K562 (cell line): ENCODE results near the gene CWF19L1. TPM values are rescaled to one million over a fixed set of nuclear protein-coding genes. Genes with fewer than 3 reads are reported as not detected.

Experiments
- ATAC-seq: fragments of 200-7000 bp; cut with Tn5 transposase; 3 replicates; pipeline ENCODE4 v1.9.1; 2020; ENCODE audit warnings: moderate library complexity
- BruUV-seq: library from RNA; stranded (reverse); fragments of 400-500 nt; replicated peaks from 2 replicates; lab custom pipeline; 2021; lab: Mats Ljungman, UMichigan
- CTCF ChIA-PET: fragments of 300-600 bp; formaldehyde crosslinking; extraction: SDS; loops from one replicate; lab custom pipeline; 2021; ENCODE audit warnings: low intra/inter-chr PET ratio; lab: Yijun Ruan, JAX
- POLR2A ChIA-PET: fragments of 300-600, 350-650 bp; sonication (Branson Sonifier 250); formaldehyde crosslinking; extraction: SDS; loops from one replicate; lab custom pipeline; 2021; ENCODE audit warnings: antibody characterized with exemption, inconsistent platforms; lab: Yijun Ruan, JAX
- DNase-seq, 4 experiments: peaks; one replicate each; pipeline versions ENCODE4 v3.0.0 to v3.0.0-alpha.2; 2011 to 2018; ENCODE audit warnings: low spot score in 3 of 4, mixed read lengths in 3 of 4; ENCODE audit errors: extremely low read depth in 1 of 4
- FAIRE-seq: peaks from 2 replicates; lab custom pipeline; 2011; peaks lifted over from hg19 to GRCh38; lab: Jason Lieb, UNC
- H2AFZ ChIP-seq: 2 replicates; pipeline ENCODE4 v1.6.0; 2011; ENCODE audit warnings: low read depth, low read length, control low read depth, inconsistent platforms
- H3K27ac ChIP-seq: fragments of 200-600 bp; 3 replicates; pipeline ENCODE4 v1.8.0; 2011; ENCODE audit warnings: low read depth, mild to moderate bottlenecking, control low read depth, inconsistent platforms, low read length, moderate library complexity, mixed read lengths; ENCODE audit errors: extremely low read depth
- H3K27me3 ChIP-seq, 2 experiments: fragments of 300-600 bp in 1 of 2; 2 replicates in 1 of 2; 3 replicates in 1 of 2; pipeline versions ENCODE4 v1.6.0 to v1.8.0; 2011; ENCODE audit warnings: inconsistent platforms in 2 of 2, low read length in 2 of 2, mild to moderate bottlenecking in 1 of 2, mixed read lengths in 1 of 2, moderate library complexity in 1 of 2; ENCODE audit not compliant: control insufficient read depth in 2 of 2, insufficient read depth in 2 of 2
- H3K36me3 ChIP-seq: fragments of 300-600 bp; 3 replicates; pipeline ENCODE4 v1.8.0; 2011; ENCODE audit warnings: mild to moderate bottlenecking, low read length, inconsistent platforms; ENCODE audit not compliant: control insufficient read depth, insufficient read depth
- H3K4me1 ChIP-seq, 2 experiments: fragments of 200-600 bp in 1 of 2; replicated peaks in 1 of 2; 2 replicates in 1 of 2; 3 replicates in 1 of 2; pipeline versions ENCODE4 v1.5.1 to v1.8.0; 2011; ENCODE audit warnings: inconsistent platforms in 2 of 2, low read length in 2 of 2, mild to moderate bottlenecking in 1 of 2, mixed read lengths in 1 of 2, moderate library complexity in 1 of 2; ENCODE audit not compliant: control insufficient read depth in 2 of 2, insufficient read depth in 2 of 2
- H3K4me2 ChIP-seq: 2 replicates; pipeline ENCODE4 v1.6.1; 2011; ENCODE audit warnings: low read length, control low read depth, inconsistent platforms, mixed read lengths; ENCODE audit not compliant: insufficient read depth
- H3K4me3 ChIP-seq: fragments of 200-600 bp; sonication (generic), shearing (Covaris generic); 2 replicates; pipeline ENCODE4 v1.5.1; 2016; ENCODE audit warnings: control low read depth, inconsistent platforms
- H3K79me2 ChIP-seq: fragments of 200-600 bp; 3 replicates; pipeline ENCODE4 v1.8.0; 2011; ENCODE audit warnings: low read length, inconsistent platforms; ENCODE audit not compliant: control insufficient read depth, insufficient read depth
- H3K9ac ChIP-seq, 2 experiments: 2 replicates each; pipeline versions ENCODE4 v1.6.0 to v1.6.1; 2011; ENCODE audit warnings: low read depth in 2 of 2, low read length in 2 of 2, control low read depth in 1 of 2, inconsistent platforms in 1 of 2, mild to moderate bottlenecking in 1 of 2, mixed read lengths in 1 of 2; ENCODE audit not compliant: insufficient read depth in 1 of 2
- H3K9me1 ChIP-seq: one replicate; pipeline ENCODE4 v1.6.0; 2011; ENCODE audit warnings: inconsistent platforms, mild to moderate bottlenecking, low read length, moderate library complexity; ENCODE audit not compliant: control insufficient read depth, insufficient read depth
- H3K9me3 ChIP-seq: replicated peaks from 2 replicates; pipeline ENCODE4 v1.5.1; 2011; ENCODE audit warnings: low read depth, low read length, inconsistent platforms; ENCODE audit not compliant: control insufficient read depth, insufficient read depth
- H4K20me1 ChIP-seq: replicated peaks from 2 replicates; pipeline ENCODE4 v1.6.1; 2011; ENCODE audit warnings: low read length, inconsistent platforms, mixed read lengths; ENCODE audit not compliant: control insufficient read depth, insufficient read depth
- FIP1L1 ChIP-seq: fragments of 200-400 bp; formaldehyde crosslinking; IDR thresholded peaks from 2 replicates; pipeline ENCODE4 v1.6.1; 2018; ENCODE audit warnings: mild to moderate bottlenecking, low read depth, low read length; ENCODE audit not compliant: poor library complexity, severe bottlenecking
- GTF2F1 ChIP-seq: IDR thresholded peaks from 2 replicates; pipeline ENCODE4 v1.6.1; 2011; ENCODE audit warnings: low read depth, low read length, improper control_type of control experiment
- RBFOX2 ChIP-seq: fragments of 200-400 bp; formaldehyde crosslinking; IDR thresholded peaks from 2 replicates; pipeline ENCODE4 v1.6.1; 2017; ENCODE audit warnings: low read depth, mild to moderate bottlenecking, low read length, moderate library complexity
- ZNF263 ChIP-seq: sonication (generic); formaldehyde crosslinking; IDR thresholded peaks from 2 replicates; pipeline ENCODE4 v1.8.0; 2022; ENCODE audit warnings: mild to moderate bottlenecking, missing genetic modification reagents, borderline replicate concordance
- WGBS: fragments of 100-300 bp; shearing (Covaris generic); methylation state at CpG from one replicate; pipeline ENCODE4 v1.1.6; 2016; ENCODE audit warnings: low coverage, mixed read lengths; ENCODE audit not compliant: insufficient coverage; ENCODE audit errors: missing lambda C conversion rate; 5-methylcytosine and 5-hydroxymethylcytosine counted together
- in situ Hi-C: fragments of 300-500 bp; cut with MboI; formaldehyde crosslinking; loops from 4 replicates; pipeline ENCODE4 v1.15.0; 2018; ENCODE audit warnings: inconsistent platforms, mixed read lengths
- intact Hi-C: fragments of 100-400 bp; cut with micrococcal nuclease; formaldehyde crosslinking; loops from 2 replicates; pipeline ENCODE4 v1.14.2; 2022
- polyA plus RNA-seq, 8 experiments: library from polyadenylated mRNA; depleted of rRNA in 4 of 8; stranded (reverse) in 5 of 8; unstranded in 3 of 8; fragments of >200 nt; fragmentation: Nextera tagmentation in 2 of 8; fragmentation: Illumina TruSeq in 1 of 8; extraction: Ambion mirVana in 2 of 8; extraction: Trizol in 1 of 8; gene quantifications; 2 replicates each; pipeline versions ENCODE4 v1.2.1 to v1.2.3, GENCODE V29; 2011 to 2014; ENCODE audit warnings: inconsistent platforms in 1 of 8, missing spikeins in 1 of 8
- total RNA-seq, 7 experiments: library from RNA; depleted of rRNA in 6 of 7; stranded (reverse); fragments of >200 nt in 6 of 7; fragmentation: Illumina TruSeq in 2 of 7; extraction: Trizol in 2 of 7; gene quantifications; 2 replicates each; pipeline versions ENCODE4 v1.2.1 to v1.2.3, GENCODE V29; 2011 to 2021; ENCODE audit warnings: low replicate concordance in 1 of 7
- TF ChIP-seq, protein P1 (sequence below): fragments of 450-650 bp; IDR thresholded peaks from 2 replicates; pipeline ENCODE4 v1.6.1; 2016; ENCODE audit warnings: mild to moderate bottlenecking
- TF ChIP-seq, protein P2 (sequence below): fragments of 450-650 bp; IDR thresholded peaks from 2 replicates; pipeline ENCODE4 v1.6.1; 2016; ENCODE audit warnings: low read depth
- TF ChIP-seq, protein P3 (sequence below): fragments of 200-800 bp; sonication (Bioruptor generic); IDR thresholded peaks from 2 replicates; pipeline ENCODE4 v1.6.1; 2017; ENCODE audit warnings: missing genetic modification characterization, missing compliant biosample characterization

CWF19L1 gene
- total and polyA plus RNA-seq, 9 of the 15 experiments (the other 6 are each of a cell fraction or from before 2014, with no cell fraction given) = 19.5 to 49.9 (median 30.9) TPM

DNA sequence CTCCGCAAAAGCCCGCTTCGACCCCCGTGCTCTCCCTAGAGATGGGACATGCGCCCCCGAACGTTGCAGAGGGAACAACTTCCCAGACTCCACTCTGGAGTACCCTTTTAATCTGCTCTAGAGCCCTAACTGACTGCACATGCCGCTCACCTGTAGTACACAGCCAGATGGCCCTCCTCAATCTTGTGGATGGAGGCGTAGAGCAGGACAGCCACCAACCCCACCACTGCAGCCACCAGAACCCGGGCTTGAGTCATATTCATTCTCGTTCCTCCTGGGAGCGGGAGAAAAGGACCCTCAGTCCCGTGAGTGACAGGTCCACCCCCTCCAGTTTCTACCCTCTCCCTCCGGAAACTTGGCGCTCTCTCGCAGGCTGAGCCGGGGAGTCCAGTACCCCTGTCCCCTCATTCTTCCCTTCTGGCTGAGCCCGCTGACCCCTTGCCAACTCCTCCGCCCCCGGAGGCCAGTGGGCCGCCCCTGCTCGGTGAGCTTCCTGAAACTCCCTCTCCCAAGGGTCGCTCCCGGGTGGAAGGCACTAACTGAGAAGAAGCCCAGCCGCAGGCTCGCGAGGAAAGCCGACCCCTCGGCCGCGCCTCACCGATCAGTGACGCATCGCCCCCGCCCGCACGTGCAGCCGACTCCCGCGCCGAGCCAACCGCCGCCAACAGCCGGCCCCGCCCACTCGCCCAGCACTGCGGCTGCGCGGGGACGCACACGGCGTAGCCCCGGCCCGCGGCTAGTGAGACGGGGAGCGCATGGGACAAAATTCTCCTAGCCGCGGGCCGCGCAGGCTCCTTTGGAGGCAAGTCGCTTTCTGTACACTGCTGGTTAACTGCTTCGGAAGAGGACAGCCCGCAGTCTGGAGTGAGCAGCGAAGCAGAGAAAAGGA, 81.8 kb downstream of the CWF19L1 start, which contains the start of gene ERLIN1:
ERLIN1 (minus strand) TSS at position 666 of the 889 bp plus-strand sequence; CDS start at position 263, 403 bp downstream.
- Histone ChIP-seq H3K27ac (peak within 1 kb of the TSS; percentile 98), H2AFZ (peak within 1 kb of the TSS; percentile 96), H3K36me3 (peaks cover 51% of the 10 kb centered on the region), H3K4me3 (peak within 1 kb of the TSS; percentile 84), H3K79me2 (peaks cover 74% of the 10 kb centered on the region), H3K4me1 (peaks cover 0 to 6% of the 10 kb centered on the region in 2 experiments; a peak in 2 of 5 replicates), H4K20me1 (no peaks in the 10 kb centered on the region), H3K27me3 (no peaks in the 10 kb centered on the region), H3K9ac (peak within 1 kb of the TSS; percentile 92 to 96), H3K4me2 (peak within 1 kb of the TSS; percentile 99), H3K9me1 (peaks cover 3% of the 10 kb centered on the region), H3K9me3 (no peaks in the 10 kb centered on the region)
- FAIRE-seq (no peak), DNase-seq (peak; percentile 88 to 91 (median 90)), ATAC-seq (peak; percentile 91)
- POLR2A ChIA-PET = interaction anchor here (1.8 kb wide), 1 partner anchor 10 kb away, joined by 4 read pairs; no protein-coding TSS in a partner anchor
- in situ Hi-C loops = no loop called here
- intact Hi-C loops = no loop called here
- under 1% methylated on average over 45 of the region's 65 CpGs for WGBS
- BruUV-seq = TSS peak; percentile 56
- CTCF ChIA-PET = no interaction called here
- peak; percentile 30; the same call in 1 of the 2 replicates for TF ChIP-seq ZNF263
- TF ChIP-seq, protein P1, sequence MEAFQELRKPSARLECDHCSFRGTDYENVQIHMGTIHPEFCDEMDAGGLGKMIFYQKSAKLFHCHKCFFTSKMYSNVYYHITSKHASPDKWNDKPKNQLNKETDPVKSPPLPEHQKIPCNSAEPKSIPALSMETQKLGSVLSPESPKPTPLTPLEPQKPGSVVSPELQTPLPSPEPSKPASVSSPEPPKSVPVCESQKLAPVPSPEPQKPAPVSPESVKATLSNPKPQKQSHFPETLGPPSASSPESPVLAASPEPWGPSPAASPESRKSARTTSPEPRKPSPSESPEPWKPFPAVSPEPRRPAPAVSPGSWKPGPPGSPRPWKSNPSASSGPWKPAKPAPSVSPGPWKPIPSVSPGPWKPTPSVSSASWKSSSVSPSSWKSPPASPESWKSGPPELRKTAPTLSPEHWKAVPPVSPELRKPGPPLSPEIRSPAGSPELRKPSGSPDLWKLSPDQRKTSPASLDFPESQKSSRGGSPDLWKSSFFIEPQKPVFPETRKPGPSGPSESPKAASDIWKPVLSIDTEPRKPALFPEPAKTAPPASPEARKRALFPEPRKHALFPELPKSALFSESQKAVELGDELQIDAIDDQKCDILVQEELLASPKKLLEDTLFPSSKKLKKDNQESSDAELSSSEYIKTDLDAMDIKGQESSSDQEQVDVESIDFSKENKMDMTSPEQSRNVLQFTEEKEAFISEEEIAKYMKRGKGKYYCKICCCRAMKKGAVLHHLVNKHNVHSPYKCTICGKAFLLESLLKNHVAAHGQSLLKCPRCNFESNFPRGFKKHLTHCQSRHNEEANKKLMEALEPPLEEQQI = no peak
- TF ChIP-seq GTF2F1 = peak; percentile 64; the same call in 1 of the 2 replicates
- TF ChIP-seq FIP1L1 = peak; percentile 64
- TF ChIP-seq RBFOX2 = peak; percentile 92
- TF ChIP-seq, protein P2, sequence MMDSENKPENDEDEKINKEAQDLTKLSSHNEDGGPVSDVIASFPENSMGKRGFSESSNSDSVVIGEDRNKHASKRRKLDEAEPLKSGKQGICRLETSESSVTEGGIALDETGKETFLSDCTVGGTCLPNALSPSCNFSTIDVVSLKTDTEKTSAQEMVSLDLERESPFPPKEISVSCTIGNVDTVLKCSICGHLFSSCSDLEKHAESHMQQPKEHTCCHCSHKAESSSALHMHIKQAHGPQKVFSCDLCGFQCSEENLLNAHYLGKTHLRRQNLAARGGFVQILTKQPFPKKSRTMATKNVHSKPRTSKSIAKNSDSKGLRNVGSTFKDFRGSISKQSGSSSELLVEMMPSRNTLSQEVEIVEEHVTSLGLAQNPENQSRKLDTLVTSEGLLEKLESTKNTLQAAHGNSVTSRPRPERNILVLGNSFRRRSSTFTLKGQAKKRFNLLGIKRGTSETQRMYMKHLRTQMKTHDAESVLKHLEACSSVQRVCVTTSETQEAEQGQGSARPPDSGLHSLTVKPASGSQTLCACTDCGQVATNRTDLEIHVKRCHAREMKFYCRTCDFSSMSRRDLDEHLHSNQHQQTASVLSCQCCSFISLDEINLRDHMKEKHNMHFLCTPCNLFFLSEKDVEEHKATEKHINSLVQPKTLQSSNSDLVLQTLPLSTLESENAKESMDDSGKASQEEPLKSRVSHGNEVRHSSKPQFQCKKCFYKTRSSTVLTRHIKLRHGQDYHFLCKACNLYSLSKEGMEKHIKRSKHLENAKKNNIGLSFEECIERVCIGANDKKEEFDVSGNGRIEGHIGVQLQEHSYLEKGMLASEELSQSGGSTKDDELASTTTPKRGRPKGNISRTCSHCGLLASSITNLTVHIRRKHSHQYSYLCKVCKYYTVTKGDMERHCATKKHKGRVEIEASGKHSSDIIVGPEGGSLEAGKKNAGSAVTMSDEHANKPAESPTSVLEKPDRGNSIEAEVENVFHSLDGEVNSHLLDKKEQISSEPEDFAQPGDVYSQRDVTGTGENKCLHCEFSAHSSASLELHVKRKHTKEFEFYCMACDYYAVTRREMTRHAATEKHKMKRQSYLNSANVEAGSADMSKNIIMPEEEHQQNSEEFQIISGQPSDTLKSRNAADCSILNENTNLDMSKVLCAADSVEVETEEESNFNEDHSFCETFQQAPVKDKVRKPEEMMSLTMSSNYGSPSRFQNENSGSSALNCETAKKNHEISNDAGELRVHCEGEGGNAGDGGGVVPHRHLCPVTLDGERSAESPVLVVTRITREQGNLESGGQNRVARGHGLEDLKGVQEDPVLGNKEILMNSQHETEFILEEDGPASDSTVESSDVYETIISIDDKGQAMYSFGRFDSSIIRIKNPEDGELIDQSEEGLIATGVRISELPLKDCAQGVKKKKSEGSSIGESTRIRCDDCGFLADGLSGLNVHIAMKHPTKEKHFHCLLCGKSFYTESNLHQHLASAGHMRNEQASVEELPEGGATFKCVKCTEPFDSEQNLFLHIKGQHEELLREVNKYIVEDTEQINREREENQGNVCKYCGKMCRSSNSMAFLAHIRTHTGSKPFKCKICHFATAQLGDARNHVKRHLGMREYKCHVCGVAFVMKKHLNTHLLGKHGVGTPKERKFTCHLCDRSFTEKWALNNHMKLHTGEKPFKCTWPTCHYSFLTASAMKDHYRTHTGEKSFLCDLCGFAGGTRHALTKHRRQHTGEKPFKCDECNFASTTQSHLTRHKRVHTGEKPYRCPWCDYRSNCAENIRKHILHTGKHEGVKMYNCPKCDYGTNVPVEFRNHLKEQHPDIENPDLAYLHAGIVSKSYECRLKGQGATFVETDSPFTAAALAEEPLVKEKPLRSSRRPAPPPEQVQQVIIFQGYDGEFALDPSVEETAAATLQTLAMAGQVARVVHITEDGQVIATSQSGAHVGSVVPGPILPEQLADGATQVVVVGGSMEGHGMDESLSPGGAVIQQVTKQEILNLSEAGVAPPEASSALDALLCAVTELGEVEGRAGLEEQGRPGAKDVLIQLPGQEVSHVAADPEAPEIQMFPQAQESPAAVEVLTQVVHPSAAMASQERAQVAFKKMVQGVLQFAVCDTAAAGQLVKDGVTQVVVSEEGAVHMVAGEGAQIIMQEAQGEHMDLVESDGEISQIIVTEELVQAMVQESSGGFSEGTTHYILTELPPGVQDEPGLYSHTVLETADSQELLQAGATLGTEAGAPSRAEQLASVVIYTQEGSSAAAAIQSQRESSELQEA = peak; percentile 91
- TF ChIP-seq, protein P3, sequence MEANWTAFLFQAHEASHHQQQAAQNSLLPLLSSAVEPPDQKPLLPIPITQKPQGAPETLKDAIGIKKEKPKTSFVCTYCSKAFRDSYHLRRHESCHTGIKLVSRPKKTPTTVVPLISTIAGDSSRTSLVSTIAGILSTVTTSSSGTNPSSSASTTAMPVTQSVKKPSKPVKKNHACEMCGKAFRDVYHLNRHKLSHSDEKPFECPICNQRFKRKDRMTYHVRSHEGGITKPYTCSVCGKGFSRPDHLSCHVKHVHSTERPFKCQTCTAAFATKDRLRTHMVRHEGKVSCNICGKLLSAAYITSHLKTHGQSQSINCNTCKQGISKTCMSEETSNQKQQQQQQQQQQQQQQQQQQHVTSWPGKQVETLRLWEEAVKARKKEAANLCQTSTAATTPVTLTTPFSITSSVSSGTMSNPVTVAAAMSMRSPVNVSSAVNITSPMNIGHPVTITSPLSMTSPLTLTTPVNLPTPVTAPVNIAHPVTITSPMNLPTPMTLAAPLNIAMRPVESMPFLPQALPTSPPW (CRISPR knock-in tag) = peak; percentile 78
